ENCODE measurements around the gene MCAM. TPM values are rescaled to one million over a fixed set of nuclear protein-coding genes. Genes with fewer than 3 reads are reported as not detected.

MCAM gene
- total and polyA plus RNA-seq, 3 donors from 2014 or later, result 39.1 to 45.1 (median 43.1) TPM

GRCh38 chr11:119359365-119360214 lies 42.7 kb upstream of the MCAM start:
- no peak for TF ChIP-seq POLR2A (IDR thresholded peaks at IDR 0.05)
- TF ChIP-seq CTCF (IDR thresholded peaks at IDR 0.05), result no peak
- no peak overlapping the region for H3K4me3 ChIP-seq
- H3K4me1 ChIP-seq, result peaks cover 31% of the 10 kb centered on the region

GRCh38 chr11:119357074-119357473 lies 40.1 kb upstream of the MCAM start:
- no peaks in the 10 kb centered on the region for H3K27me3 ChIP-seq
- no peaks in the 10 kb centered on the region for H3K36me3 ChIP-seq (ENCODE audit: low read depth, missing control alignments)
- H3K9me3 ChIP-seq, result no peaks in the 10 kb centered on the region
- H3K4me1 ChIP-seq, result peaks cover 24% of the 10 kb centered on the region
- H3K4me3 ChIP-seq, result peak overlapping the region; percentile 39 to 63
- 35 to 36% methylated on average over 5 to 11 of the region's 13 CpGs for WGBS, 2 donors
- no peak for DNase-seq
- intact Hi-C loops (cut with DNase I; ENCODE audit: low total_unique reads), result loop anchor here (2.0 to 10.0 kb wide), 2 partner anchors 18 to 118 kb away; no protein-coding TSS in a partner anchor
- H3K27ac ChIP-seq, result peak overlapping the region; percentile 27 to 69
- TF ChIP-seq CTCF (IDR thresholded peaks at IDR 0.05) (no peak), POLR2A (IDR thresholded peaks at IDR 0.05) (no peak)

More at GRCh38 chr11:119359365-119360214, 42.7 kb upstream of the MCAM start:
- WGBS, 2 donors, result 80 to 82% methylated on average over 10 of the region's 10 CpGs
- no peak for DNase-seq
- no peaks in the 10 kb centered on the region for H3K36me3 ChIP-seq (ENCODE audit: low read depth, missing control alignments)
- intact Hi-C loops (cut with DNase I; ENCODE audit: low total_unique reads), result loop anchor here (10.0 kb wide), 1 partner anchor 115 kb away; no protein-coding TSS in a partner anchor
- no peaks in the 10 kb centered on the region for H3K9me3 ChIP-seq
- H3K27ac ChIP-seq, result no peak overlapping the region
- H3K27me3 ChIP-seq, result no peaks in the 10 kb centered on the region

GRCh38 chr11:119356349-119357031 lies 39.6 kb upstream of the MCAM start:
- DNase-seq, result peak; percentile 89

More at GRCh38 chr11:119356349-119357031, 39.6 kb upstream of the MCAM start:
- 2 to 7% methylated on average over 28 to 52 of the region's 54 CpGs for WGBS, 2 donors
- no peaks in the 10 kb centered on the region for H3K36me3 ChIP-seq (ENCODE audit: low read depth, missing control alignments)
- no peaks in the 10 kb centered on the region for H3K9me3 ChIP-seq
- peak overlapping the region; percentile 27 to 69 for H3K27ac ChIP-seq
- no peaks in the 10 kb centered on the region for H3K27me3 ChIP-seq
- TF ChIP-seq POLR2A (IDR thresholded peaks at IDR 0.05), result no peak
- peak; percentile 84 to 88 (median 85) for TF ChIP-seq CTCF (IDR thresholded peaks at IDR 0.05)
- H3K4me3 ChIP-seq, result peak overlapping the region; percentile 39 to 63
- intact Hi-C loops (cut with DNase I; ENCODE audit: low total_unique reads), result loop anchor here (2.0 to 10.0 kb wide), 2 partner anchors 18 to 118 kb away; no protein-coding TSS in a partner anchor
- H3K4me1 ChIP-seq, result peaks cover 21% of the 10 kb centered on the region
